Measurements from ENCODE around the gene KIRREL3.

KIRREL3 gene

DNA sequence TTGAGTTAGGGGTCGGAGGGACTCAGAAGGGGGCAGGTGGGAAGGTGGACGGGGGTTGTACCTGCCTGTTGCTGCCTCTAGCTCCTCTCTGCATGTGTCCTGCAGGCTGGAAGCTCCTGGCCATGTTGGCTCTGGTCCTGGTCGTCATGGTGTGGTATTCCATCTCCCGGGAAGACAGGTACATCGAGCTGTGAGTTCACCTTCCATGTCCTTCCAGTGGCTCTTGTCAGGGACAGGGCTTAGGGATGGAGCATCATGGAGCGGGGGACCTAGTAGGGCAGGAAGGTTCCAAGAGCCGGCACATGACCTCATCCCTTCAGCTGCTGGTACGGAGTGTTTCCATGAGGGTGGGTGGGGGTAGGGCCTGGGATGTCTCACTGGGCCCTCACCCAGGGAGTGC is 594.2 kb downstream of the KIRREL3 start:
- DNase-seq (ENCODE audit: low read depth): no peak
- H3K4me3 ChIP-seq (ENCODE audit: control insufficient read depth, low read depth, low read length): no peak overlapping the region

DNA sequence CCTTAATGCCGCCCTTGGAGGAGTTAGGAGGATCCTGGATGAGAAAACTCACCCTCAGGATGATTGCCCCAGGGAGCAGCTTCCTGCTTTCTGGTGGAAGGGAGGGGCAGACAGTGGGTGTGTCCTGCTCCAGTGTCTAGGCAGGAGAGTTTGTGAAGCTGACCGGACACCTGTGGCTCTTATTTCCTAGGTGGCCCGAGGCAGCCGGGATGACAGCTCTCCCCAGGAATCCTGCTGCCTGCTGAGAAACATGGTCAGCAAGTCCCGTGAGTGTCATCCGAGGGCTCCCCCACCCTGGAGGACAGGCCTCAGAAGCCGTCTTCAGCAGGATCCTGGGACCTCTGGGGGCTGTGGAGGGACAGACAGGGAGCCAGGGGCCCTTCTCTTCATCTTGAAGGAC is 594.7 kb downstream of the KIRREL3 start:
- no peak for DNase-seq (ENCODE audit: low read depth)

More for the DNA sequence above, 594.2 kb downstream of the KIRREL3 start:
- TF ChIP-seq, protein P1, sequence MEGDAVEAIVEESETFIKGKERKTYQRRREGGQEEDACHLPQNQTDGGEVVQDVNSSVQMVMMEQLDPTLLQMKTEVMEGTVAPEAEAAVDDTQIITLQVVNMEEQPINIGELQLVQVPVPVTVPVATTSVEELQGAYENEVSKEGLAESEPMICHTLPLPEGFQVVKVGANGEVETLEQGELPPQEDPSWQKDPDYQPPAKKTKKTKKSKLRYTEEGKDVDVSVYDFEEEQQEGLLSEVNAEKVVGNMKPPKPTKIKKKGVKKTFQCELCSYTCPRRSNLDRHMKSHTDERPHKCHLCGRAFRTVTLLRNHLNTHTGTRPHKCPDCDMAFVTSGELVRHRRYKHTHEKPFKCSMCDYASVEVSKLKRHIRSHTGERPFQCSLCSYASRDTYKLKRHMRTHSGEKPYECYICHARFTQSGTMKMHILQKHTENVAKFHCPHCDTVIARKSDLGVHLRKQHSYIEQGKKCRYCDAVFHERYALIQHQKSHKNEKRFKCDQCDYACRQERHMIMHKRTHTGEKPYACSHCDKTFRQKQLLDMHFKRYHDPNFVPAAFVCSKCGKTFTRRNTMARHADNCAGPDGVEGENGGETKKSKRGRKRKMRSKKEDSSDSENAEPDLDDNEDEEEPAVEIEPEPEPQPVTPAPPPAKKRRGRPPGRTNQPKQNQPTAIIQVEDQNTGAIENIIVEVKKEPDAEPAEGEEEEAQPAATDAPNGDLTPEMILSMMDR (IDR thresholded peaks at IDR 0.05; ENCODE audit: control insufficient read depth, insufficient read depth, low read depth, low read length, missing control alignments): no peak

DNA sequence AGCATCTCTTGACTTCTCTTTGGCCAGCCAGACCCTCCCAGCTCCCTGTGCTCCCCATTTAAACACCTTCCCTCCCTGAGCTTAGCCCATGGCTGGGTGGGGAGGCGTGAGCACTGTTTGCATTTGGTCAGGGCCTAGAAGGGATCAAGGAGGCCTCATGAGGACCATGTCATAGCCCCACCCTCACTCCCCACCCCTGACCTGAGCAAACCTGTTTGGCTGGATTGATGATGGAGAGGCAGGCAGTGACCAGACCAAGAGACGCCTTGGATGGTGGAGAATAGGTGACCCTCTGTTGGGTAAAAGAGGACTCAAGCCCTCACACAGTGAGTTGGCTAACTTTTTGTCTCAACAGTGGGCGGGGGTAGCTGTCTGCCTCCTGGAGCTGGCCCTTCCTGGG is 595.2 kb downstream of the KIRREL3 start:
- TF ChIP-seq, protein P1 (IDR thresholded peaks at IDR 0.05; ENCODE audit: control insufficient read depth, insufficient read depth, low read depth, low read length, missing control alignments): no peak
- no peak for DNase-seq (ENCODE audit: low read depth)
- H3K4me3 ChIP-seq (ENCODE audit: control insufficient read depth, low read depth, low read length): no peak overlapping the region

More for the DNA sequence above, 594.7 kb downstream of the KIRREL3 start:
- TF ChIP-seq, protein P1 (IDR thresholded peaks at IDR 0.05; ENCODE audit: control insufficient read depth, insufficient read depth, low read depth, low read length, missing control alignments): no peak
- H3K4me3 ChIP-seq (ENCODE audit: control insufficient read depth, low read depth, low read length): no peak overlapping the region

DNA sequence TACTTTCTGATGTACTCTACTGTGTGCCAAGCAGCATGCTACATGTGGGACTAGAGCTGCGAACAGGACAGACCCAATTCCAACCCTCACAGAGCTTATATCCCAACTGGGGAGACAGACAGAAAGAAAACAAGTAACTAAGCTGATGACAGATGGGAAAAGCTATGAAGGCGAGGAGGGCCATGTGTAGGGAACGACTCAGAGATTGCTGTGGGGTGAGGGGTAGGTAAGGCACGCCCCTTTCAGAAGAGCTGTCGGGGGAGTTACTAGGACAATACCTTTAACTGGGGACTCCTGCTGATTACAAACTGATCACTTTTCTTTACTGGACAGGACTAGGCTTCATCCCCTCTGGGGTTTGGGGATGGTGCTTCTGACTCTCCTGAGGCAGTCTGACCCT is 596.2 kb downstream of the KIRREL3 start:
- TF ChIP-seq, protein P1 (IDR thresholded peaks at IDR 0.05; ENCODE audit: control insufficient read depth, insufficient read depth, low read depth, low read length, missing control alignments): no peak
- H3K4me3 ChIP-seq (ENCODE audit: control insufficient read depth, low read depth, low read length): no peak overlapping the region
- no peak for DNase-seq (ENCODE audit: low read depth)

DNA sequence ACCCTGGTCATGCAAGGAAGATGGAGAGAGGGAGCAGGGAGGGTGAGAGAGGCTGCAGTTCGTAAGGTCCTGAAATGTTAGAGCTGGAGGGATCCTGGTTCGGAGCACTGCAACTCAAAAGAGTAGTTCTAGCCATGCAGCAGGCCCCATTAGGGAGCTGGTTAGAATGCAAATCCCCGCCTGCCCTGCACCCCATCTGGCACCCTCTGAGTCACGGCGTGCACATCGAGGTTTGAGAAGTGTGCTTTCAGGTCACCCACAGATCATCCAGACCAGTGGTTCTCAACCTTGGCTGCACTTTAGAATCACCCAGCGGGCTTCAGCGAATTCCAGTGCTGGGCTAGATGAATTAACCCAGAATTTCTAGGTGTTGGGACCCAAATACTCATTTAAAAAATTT is 596.9 kb downstream of the KIRREL3 start:
- no peak for DNase-seq (ENCODE audit: low read depth)
- TF ChIP-seq, protein P1 (IDR thresholded peaks at IDR 0.05; ENCODE audit: control insufficient read depth, insufficient read depth, low read depth, low read length, missing control alignments): no peak
- H3K4me3 ChIP-seq (ENCODE audit: control insufficient read depth, low read depth, low read length): no peak overlapping the region

DNA sequence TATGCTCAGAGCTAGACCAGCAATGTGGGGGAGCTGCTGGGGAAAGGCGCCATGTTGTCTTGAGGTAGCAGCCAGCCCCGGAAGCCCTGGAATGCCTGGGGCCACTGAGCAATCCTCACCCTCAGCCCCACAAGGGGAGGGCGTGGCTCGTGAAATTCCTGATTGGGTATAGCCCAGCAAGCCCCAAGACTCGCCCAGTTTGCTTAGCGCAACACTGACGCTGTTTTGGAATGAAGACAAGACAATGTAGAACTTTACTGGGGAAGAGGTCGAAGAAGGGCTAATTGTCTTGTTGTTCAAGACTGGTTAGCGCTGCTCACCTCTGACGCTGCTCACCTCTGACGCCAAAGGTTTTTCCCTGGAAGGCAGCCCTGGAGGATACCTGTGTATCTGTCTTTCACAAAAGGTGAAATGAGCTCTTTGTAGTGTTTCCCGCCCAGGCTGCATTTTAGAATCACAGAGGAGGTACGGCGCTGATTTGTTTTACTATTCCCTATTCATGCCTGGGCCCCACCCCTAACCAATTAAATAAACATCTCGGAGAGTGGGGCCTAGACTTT is 597.5 kb downstream of the KIRREL3 start:
- H3K4me3 ChIP-seq (ENCODE audit: control insufficient read depth, low read depth, low read length): no peak overlapping the region
- DNase-seq (ENCODE audit: low read depth): no peak
- TF ChIP-seq, protein P1 (IDR thresholded peaks at IDR 0.05; ENCODE audit: control insufficient read depth, insufficient read depth, low read depth, low read length, missing control alignments): no peak

DNA sequence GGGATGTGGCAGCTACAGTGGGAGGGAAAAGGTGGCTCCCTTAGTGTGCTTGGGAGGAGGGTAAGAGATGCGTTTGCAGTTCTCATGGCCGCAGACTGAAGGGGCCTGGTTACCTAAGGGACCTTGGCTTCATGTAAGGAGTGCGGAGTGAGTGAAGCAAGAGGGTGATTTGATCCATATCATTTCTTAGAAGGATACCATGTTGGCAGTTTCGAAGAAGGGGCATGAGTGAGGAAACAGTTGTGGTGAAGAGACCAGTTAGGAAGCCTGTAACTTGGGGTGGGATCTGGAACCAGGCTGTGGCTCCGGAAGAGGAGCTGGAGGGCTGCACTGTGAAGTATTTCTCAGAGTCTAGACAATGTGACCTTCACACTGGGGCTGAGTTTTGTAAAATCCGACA is 600.1 kb downstream of the KIRREL3 start:
- H3K4me3 ChIP-seq (ENCODE audit: control insufficient read depth, low read depth, low read length): no peak overlapping the region
- TF ChIP-seq, protein P1 (IDR thresholded peaks at IDR 0.05; ENCODE audit: control insufficient read depth, insufficient read depth, low read depth, low read length, missing control alignments): no peak
- DNase-seq (ENCODE audit: low read depth): no peak
